GM18519 (cell line): ENCODE measurements around the gene IDUA.
"Not testable (repeated sequence)": the region's sequence is repeated elsewhere in the genome, so short reads cannot be mapped to it uniquely, and the experiment has no call there.

Experiments used
- ATAC-seq: cut with Tn5 transposase; IDR thresholded peaks from one replicate; pipeline ENCODE4 v1.9.1; 2021; ENCODE audit warnings: mild to moderate bottlenecking, moderate library complexity; ENCODE audit not compliant: unreplicated experiment, low FRiP score

Gene IDUA

DNA sequence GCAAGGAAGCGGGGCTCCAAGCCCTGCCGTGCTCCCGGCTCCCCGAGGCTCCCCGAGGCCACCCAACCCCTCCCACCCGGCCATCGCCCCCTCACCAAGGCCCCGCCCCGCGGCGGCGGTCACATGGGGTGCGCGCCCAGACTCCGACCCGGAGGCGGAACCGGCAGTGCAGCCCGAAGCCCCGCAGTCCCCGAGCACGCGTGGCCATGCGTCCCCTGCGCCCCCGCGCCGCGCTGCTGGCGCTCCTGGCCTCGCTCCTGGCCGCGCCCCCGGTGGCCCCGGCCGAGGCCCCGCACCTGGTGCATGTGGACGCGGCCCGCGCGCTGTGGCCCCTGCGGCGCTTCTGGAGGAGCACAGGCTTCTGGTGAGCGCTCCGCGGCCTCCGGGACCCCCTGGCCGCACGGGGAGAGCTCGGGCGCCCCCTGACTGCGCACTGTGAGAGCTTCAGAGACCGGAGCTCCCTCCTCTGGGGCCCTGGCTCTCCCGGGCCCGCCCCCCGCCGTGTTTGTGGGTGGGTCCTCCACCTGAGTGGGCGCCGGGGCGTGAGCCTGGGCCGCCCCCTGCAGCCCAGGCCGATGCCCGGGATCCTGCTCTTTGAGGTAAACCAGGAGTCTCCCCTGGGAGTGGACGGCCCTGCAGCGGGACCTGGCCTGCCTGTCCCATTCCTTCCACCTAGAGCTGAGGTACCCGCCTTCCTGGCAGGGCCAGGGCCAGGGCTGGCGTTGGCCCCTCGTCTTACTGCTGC, at the start of gene IDUA:
TSS of gene IDUA (plus strand) at position 166 of the 745 bp plus-strand sequence. CDS start at position 207, 41 bp downstream.
- ATAC-seq: peak; percentile 49

DNA sequence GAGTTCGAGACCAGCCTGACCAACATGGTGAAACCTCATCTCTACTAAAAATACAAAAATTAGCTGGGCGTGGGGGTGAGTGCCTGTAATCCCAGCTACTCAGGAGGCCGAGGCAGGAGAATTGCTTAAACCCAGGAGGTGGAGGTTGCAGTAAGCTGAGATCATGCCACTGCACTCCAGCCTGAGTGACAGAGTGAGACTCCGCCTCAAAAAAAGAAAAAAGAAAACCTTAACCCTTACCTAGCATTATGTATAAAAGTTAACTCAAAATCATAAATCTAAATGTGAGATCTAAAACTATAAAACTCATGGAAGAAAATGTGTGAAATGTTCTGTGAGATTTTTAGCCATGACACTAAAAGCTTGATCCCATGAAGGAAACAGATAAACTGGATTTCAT, 47.3 kb upstream of the IDUA start:
- not testable (repeated sequence) for ATAC-seq

DNA sequence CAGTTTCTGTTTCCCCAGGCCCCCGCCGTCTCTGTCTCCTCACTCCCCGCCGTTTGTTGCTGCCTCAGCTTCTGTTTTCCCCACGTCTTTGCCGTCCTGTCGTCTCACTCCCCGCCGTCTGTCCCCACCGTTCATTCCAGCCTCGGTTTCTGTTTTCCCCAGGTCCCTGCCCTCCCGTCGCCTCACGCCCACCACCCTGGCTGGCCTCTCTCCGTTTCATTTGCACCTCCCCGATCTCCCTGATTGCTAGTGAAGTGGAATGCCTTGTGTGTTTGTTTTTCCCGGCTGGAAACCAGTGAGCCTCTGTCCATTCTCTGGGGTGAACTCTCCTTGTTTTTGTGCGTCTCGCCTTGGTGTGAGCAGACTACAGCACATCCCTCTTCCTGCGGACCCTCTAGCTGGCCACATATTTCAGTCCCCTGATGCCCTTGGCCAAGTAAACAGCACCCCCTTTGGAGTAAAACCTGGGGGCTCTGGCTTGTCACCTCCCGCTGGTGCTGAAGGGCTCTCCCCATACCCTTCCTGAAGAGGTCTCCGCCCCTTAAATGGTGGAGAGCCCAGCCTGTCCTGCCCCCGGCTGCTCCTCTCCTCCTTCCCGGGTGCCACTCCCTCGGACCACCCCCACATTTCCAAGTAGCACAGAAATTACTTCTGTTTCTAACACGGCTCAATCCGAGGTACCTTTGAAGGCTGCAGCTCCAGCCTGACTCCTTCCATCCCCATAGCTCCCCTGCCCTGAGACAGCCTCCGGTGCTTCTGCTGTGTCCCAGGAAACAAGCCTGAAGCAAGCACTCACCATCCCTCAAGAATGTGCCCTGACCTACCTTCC, 41.4 kb upstream of the IDUA start:
- no peak for ATAC-seq

DNA sequence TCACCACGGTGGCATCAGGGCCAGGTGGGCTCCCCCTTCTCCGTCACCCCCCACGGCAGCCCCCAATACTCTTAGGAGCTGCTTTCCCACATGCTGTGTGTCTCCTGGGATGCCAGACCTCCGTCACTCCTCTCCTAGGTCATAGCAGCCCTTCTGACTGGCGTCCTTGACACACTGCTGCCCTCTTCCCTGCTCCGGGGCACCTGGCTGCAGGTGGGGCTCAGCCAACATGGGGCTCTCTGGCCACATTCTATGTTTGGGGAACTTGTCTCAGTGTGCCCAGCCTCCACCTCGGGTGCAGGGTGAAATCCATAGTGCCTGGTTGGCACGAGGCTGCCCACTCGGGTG, 40.8 kb upstream of the IDUA start:
- ATAC-seq: no peak

DNA sequence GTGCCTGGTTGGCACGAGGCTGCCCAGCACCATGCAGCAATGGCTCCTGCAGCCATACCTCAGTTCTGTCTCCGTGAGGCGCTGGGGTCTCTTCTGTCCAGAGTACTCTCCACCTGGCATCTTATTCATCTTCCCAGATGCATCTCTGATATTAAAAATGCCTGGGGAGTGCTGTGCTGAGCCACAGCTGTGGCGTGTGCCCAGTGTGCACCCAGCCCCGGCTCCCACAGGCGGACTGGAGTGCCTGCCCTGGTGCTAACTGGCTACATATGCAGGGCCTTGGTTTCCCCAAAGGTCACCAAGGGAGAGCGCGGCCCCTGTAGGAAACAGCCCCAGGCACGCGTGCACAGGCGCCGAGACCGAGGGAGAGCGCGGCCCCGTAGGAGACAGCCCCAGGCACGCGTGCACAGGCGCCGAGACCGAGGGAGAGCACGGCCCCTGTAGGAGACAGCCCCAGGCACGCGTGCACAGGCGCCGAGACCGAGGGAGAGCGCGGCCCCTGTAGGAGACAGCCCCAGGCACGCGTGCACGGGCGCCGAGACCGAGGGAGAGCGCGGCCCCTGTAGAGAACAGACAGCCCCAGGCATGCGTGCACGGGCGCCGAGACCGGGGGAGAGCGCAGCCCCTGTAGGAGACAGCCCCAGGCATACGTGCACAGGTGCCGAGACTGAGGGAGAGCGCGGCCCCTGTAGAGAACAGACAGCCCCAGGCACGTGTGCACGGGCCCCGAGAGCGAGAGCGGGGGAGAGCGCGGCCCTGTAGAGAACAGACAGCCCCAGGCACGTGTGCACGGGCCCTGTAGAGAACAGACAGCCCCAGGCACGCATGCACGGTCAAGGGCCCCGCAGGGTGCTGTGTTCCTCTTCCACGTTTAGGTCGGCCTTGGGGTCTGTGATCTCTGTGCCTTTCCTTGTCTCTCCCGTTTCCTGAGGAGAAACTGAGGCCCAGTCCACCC, 40.0 kb upstream of the IDUA start:
- ATAC-seq: no peak

DNA sequence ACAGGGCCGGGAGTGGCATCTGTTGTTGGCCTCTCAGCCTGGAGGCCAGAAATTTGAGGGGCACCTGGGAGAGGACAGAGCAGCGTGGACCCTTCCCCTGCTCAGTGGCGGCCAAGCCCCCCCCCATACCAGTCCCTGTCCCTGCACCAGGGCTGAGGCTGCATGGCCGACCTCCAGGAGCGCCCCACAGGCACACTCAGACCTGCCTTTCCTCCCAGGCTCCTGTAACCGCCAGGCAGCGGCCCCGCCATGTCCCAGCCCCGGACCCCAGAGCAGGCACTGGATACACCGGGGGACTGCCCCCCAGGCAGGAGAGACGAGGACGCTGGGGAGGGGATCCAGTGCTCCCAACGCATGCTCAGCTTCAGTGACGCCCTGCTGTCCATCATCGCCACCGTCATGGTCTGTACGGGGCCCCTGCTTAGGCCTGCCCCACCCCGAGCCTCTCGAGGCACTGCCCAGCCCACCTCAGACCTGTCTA, 39.3 kb upstream of the IDUA start:
- ATAC-seq: no peak

DNA sequence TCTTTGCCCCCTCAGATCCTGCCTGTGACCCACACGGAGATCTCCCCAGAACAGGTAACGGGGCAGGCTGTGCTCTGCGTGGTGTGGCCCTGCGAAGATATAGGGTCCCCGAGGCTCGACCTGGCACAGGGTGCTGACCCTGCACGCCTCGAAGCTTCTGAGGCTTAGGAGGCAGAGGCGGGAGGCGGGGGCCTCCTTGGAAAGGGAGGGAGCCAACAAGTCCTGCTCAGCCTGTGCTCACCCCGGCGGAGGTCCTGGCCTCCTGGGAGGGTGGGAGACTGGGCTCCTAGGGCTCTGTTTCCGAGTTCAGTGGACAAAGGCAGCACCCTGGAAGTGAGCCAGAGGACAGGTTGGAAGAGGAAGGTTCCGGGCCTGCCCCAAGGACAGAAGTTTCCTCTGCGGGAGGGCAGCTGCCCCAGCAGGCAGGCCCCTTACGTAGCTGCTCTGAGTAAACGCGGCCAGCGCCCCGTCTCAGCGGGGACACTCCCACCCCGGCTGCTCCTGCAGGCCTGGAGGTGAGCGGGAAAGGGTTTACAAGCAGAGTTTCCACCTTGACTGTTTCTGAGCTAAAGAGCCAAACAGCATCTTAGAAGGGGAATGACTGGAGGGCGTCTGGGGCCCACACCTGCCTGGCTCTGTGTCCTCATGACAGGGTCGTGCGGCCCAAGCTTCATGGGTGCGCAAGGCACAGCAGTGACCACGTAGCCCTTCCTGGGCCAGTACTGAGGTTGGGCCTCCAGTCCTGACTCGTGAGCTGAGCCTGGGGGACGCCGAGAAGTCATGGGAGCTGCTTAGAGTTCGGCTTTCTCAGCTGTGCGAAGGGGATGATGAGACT, 38.5 kb upstream of the IDUA start:
- no peak for ATAC-seq

DNA sequence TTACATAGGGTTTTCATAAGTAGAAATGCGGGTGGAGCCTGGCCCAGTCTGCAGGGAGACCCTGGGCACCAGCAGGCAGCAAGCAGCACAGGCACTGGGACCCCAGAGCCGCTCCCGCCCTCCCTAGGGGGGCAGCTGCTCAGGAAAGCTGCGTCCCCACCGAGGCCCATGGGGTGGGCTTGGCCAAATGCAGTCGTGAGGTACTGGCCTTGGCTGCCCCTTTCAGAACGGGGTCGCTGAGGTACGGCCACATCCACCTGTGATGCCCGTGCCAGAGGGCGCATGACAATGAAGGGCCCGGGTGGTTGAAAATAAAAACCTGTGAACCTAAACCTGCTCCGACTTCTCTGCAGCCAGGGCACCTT, 37.9 kb upstream of the IDUA start:
- ATAC-seq: no peak

DNA sequence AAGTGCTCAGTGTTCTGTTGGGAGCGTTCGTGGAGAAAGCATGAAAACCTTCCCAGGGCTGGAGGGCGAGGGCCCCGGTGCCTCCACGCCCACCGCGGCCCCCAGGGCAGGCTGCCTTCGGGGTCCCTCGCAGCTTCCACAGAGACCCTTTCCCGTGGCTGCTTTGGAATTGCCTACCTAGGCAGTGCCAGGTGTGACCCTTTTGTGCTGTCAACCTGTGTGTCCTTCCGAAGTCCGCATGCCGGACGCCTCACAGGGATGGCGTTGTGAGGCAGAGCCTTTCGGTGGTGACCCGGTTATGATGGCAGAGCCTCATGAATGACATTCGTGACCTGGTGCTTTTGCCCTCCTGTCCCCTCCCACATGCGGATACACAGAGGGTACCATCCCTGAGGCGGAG, 37.2 kb upstream of the IDUA start:
- no peak for ATAC-seq

DNA sequence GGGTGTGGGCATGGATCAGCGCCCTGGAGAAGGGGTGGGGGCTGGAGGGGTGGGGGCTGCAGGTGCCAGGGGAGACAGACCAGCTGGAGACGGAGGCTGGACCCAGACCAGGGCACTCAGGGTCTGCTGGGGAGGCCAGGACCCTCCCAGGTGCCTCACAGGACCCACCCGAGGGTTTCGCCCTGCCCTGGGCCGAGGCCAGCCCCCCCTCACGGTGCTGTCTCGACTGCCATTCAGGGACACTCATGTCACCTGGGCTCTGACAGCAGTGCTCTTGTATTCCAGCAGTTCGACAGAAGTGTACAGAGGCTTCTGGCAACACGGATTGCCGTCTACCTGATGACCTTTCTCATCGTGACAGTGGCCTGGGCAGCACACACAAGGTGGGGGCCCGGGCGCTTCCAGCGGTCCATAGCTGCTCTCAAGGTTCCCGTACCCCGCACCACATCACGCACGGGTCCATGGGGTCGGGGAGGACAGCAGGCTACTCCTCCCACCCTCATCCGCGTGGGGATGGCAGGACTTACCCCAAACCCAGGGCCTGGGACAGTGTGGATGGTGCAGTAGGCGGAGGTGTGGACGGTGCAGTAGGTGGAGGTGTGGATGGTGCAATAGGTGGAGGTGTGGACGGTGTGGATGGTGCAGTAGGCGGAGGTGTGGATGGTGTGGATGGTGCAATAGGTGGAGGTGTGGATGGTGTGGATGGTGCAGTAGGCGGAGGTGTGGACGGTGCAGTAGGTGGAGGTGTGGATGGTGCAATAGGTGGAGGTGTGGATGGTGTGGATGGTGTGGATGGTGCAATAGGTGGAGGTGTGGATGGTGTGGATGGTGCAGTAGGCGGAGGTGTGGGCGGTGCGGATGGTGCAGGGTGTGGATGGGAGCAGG, 36.5 kb upstream of the IDUA start:
- ATAC-seq: no peak

DNA sequence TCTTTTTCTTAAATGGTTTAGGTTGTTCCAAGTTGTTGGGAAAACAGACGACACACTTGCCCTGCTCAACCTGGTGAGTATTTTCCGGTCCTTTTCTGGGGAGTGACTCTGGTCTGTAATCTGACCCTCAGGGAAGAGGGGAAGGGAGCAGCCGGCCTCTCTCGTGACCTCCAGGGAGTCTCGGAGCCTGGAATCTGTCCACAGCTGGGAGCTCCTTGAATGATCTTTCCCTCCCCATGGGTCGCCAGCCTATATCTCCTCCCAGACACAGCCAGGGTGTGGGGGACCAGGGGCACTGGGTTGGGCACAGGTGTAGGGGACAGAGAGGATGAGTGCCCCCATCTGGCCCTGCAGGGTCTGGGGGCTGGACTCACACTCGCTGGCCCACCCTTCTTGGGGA, 35.7 kb upstream of the IDUA start:
- ATAC-seq: no peak

DNA sequence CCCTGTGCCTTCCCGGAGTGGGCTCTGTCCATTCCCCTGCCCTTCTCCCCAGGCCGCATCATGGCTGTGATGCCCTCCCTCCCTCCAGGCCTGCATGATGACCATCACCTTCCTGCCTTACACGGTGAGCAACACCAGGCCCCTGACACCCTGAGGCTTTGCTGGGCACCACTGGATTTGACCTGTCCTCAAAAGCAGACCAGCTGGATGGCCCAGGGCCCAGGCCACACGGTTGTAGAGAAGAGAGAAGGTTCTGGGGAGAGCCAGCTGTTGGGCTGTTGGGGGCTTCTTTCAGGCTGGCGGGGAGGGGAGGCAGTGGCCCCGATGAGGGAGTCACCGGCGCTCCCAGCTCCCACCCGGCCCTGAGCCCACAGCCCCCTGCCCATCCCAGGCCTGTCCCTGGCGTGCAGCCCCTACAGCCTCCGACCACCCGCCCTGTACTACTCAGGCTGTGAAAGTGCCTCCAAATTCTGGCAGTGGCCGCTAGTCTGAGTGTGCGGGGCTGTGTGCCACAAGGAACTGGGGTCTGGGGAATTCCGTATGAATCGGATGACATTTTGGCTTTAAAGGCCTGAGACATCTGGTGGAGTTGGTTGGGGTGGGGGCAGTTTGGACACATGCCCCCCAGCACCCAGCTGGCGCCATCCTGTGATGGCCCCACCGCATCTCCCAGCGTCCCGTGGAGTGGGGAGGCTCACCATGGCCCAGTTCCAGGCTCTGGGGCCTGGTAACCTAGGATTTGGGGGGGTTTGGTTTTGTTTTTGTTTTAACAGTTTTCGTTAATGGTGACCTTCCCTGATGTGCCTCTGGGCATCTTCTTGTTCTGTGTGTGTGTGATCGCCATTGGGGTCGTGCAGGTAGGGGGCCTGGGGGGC, 35.0 kb upstream of the IDUA start:
- ATAC-seq: no peak

DNA sequence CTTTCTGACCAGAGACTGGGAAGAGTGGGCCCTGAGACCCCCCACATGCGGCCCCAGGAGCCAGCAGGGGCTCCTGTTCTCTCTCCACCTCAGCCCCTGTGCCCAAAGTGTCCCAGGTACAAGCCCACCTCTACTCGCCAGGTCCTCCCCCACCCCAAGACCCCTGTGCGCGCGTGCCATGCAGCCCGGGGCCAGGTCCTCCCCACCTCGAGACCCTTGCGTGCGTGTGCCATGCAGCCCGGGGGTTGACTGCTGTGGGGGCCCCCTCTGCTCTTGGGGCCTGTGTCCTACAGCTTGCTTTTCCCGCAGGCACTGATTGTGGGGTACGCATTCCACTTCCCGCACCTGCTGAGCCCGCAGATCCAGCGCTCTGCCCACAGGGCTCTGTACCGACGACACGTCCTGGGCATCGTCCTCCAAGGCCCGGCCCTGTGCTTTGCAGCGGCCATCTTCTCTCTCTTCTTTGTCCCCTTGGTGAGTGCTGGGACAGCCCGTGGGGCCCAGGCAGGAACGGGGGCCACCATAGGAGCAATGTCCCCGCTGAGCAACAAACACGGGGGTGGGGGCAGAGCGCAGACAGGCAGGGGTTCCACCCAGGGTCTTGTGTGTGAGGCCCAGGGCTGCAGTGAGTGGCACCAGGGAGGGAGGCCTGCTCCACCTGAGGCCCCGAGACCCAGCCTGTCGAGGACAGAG, 33.8 kb upstream of the IDUA start:
- ATAC-seq: no peak

DNA sequence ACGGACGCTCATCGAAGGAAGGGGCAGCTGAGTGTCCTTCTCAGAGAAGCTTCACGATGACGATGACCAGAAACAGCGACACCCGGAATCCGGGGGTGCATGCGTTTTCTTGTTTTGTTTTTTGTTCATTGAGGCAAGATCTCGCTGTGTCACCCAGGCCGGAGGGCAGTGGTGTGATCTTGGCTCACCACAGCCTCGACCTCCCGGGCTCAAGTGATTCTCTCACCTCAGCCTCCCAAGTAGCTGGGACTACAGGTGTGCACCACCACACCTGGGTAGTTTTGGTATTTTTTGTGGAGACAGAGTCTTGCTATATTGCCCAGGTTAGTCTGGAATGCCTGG, 33.3 kb upstream of the IDUA start:
- ATAC-seq: no peak

DNA sequence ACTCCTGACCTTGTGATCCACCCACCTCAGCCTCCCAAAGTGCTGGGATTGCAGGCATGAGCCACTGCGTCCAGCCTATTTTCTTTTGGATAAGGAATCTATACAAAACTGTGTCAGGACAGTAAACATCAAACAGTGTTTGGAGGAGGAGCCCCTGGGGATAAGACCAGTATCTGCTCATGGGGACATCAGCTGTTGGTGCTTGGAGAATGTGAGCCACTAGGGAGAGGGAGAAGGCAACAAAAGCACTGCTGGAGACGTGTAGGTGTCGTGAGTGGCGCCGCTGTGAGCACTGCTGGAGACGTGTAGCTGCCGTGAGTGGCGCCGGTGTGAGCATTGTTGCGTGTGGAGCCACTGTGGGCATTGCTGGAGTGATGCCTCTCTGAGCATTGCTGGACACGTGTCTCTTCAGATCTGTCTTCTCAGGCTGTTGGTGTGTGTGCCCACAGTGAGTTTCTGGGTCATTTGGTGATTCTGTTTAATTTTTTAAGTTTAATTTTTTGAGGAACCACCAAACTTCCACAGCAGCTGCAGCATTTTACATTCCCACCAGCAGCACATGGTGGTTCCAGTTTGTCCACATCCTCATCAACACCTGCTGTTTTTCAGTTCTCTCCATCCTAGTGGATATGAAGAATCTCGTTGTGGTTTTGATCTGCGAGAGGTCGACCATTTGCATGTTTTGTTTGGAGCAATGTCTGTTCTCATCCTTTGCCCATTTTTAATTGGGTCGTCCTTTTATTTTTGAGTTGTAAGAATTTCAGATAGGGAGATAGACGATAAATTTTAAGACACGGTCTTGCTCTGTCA, 32.4 kb upstream of the IDUA start:
- no peak for ATAC-seq

DNA sequence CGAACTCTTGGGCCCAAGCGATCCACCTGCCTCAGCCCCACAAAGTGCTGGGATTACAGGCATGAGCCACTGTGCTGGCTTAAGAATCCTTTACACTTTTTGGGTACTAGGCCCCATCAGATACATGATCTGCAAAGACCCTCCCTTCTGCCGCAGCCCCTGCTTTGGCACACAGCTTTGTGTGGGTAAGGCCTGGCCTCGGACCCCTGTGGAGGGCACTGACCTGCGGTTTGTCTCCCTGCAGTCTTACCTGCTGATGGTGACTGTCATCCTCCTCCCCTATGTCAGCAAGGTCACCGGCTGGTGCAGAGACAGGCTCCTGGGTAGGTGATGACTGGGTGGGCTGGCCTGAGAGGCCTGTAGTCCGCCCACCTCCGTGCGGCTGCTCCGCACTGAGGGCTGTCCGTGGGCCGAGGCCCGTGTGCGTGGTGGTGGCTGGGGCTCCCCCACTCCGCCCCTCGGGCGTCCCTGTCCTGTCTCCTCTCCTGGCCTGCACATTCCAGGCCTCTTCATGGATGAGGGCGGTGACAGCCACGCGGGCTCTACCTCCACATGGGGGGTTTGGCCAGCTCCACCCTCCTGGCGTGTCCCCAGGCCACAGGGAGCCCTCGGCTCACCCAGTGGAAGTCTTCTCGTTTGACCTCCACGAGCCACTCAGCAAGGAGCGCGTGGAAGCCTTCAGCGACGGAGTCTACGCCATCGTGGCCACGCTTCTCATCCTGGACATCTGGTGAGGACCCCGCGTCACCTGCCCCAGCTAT, 31.5 kb upstream of the IDUA start:
- ATAC-seq: no peak
